Stimulated activated naive CD4-positive, alpha-beta T cell (primary cell): ENCODE data around the gene PGC.

Experiments
- DNase-seq, 6 experiments: peaks; one replicate each; lab custom pipeline; 2025; lab: John Stamatoyannopoulos, UW

The PGC gene

DNA sequence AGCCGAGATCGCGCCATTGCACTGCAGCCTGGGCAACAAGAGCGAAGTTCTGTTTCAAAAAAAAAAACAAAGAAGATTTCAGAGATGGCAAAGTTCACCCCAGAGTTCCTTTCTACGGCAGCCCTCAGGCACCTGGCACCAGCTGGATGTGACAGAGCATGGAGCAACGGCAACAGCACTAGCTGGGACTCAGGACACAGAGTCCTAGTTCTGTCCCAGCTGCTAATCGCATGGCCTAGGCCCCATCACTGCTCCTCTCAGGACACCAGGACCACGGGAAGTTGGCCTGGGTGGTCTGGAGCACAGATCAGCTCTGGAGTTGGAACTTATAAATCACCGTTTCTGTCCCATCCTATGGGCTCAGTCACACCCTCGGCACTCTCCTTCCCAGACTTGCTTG, 1.1 kb downstream of the PGC start:
- no peak for DNase-seq

DNA sequence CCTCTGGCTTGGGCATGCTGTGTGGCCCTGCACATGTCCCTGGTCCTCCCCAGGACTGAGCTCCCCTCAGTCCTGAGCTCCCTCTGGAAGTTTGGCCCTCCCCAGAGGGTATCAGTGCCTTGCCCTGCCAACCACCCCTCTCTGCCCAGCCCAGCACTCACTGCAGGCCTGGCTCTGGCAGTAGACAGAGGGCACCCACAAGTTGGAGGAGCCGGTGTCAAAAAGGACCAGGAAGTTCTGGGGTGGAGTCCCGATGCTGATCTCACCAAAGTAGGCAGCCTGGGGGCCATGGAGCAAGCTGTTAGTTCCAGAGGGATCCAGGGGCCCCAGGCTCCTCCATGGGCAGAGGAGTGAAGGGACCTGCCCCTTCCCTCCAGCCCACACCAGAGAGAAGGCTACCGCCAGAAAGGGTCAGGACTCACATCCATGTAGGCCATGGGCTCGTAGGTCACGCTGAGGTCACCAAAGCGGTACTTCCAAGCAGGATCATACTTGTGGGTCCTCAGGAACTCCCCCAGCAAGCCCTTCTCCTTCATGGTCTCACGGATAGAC, 2.9 kb downstream of the PGC start:
- no peak for DNase-seq

DNA sequence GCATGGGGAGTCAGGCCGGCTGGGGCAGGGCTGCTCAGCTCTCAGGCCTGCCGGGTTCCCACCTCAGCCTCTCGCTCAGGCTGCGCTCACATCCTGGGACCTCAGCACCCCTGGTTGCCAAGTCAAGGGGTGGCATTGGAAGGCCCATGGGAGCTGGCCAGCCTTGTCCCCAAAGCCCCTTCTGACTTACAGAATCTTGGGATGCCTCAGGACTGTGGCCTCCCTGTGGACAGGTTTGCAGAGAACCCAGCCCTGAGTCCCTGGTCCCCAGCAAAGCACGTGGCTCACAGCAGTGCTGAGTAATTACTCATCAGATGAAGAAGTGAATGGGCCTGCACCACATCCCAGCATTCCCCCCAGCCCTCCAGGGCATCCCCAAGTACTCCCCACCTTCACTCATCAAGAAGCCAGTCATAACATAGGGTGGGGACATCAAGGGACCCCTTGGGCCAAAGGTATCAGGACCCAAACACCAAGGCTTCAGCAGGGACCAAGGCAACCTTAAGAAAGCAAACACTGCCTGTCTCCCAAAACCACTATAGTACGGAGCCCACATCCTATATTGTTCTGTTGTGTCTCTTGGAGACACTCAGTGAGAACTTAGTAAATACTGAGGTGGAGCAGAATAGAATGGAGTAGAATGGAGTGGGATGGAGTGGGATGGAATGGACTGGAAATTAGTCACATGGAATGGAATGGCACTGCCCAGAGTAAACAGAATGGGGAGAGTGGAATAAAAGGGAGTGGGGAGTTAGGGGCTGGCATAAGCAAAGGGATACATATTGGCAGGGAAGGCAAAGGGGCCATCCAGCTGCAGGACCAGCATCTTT, 3.6 kb downstream of the PGC start:
- no peak for DNase-seq

DNA sequence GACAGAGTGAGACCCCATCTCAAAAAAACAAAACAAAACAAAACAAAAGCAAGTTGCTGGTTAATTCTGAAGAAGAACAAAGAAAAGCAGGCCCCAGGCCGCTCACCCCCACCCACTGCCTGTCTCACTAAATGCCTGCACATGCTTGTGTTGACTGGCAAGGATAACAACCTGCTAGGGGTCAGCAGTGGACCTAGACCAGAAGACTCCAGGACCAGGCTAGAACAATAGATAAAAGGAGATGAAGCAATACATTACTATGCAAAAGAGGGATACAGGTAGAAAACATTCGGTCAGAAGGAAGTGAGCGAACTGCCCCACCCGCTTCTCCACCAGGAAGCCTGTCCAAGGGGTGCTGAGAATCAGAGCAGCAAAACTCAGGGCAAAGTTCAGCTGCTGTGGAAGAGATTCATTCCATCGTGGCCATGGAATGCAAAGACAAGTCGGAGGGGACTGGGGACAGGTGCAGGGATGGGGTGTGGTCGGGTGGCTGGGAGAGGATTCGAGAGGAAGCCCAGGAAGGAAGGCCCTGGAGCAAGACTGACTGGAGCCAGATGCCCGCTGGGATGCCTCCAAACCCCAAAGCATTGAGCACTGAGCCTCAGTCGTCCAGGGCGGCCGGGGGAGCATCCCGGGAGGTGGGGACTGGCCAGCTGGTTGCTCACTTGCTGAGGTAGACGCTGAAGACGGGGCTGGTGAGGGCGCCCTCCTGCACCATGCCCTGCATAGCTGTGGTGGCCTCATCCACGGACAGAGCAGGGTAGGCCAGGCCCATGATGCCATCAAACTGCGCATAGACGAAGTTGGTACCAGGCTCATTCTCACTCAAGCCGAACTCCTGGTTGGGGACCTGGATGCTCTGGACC, 5.3 kb downstream of the PGC start:
- no peak for DNase-seq

DNA sequence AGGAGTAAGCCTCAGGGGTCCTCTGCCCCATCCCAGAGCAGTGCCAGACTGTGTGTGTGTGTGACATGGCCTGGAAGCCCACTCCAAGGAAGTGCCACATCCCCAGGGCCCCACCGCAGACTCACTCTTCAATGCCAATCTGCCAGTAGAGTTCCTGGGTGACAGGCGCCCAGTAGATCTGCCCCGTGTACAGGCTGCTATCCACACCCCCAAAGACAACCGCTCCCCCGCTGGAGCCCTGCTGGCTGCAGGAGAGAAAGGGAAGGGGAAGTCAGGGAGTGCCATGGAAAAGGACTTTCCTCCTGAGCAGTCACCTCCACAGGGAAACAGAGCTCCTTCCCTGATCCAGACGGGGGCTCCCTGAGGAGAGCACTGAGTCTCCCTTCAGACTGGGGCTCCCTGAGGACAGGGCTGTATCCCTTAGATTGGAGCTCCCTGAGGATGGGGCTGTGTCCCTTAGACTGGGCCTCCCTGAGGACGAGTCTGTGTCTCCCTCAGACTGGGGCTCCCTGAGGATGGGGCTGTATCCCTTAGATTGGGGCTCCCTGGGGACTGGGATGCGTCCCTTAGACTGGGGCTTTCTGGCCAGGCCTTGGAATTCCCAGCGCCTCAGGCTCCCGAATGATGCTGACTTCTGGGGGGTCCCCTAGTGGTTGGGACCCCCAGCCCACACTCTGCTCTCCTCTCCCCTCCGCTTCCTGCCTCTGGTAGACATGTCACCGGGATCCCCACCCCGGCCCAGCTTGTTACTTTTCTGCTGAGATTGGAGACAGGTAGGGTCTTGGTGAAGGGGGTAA, 6.6 kb downstream of the PGC start:
- DNase-seq: no peak

DNA sequence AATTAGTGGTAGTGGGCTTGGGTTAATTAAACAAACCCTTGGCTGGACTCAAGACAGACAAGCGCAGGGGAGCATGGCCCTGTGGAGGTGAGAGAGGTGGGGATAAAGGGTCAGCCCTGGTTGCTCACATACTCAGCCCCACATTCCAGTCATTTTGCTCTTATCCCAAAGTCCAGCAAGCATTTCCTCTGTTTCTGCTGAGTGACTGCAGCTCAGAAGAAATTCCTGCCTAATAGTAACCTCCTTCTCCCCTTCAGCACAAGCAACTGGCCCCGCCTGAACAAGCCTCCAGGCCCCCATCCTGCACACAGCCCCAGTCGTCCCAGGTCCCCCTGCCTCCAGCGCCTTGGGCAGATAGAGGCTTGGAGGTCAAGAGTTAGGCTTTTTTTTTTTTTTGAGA, 8.2 kb downstream of the PGC start:
- DNase-seq: no peak

DNA sequence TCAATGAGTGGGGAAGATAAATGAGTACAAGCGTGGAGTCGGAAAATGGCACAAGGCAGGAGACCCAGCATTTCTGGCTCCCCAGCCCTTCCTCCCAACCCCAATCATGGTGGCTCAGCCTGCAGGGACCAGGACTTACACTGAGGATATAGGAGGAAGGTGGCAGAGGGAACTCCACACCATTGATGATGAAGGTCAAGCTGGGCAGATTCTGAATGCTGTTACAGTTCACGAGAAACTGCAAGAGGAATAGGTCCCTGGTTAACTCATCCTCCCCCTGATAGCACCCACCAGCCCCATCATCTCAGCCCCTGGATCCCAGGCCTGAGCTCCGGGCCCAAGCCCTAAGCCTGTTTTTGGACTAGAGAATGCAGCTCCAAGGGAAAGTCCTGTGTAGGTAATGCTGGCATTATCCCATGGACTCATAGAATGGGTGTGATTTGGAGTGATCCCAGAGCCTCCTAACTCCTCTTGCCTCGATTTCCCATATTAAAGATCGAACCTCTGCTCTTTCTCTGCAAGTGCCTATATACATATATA, 9.5 kb downstream of the PGC start:
- DNase-seq: no peak

DNA sequence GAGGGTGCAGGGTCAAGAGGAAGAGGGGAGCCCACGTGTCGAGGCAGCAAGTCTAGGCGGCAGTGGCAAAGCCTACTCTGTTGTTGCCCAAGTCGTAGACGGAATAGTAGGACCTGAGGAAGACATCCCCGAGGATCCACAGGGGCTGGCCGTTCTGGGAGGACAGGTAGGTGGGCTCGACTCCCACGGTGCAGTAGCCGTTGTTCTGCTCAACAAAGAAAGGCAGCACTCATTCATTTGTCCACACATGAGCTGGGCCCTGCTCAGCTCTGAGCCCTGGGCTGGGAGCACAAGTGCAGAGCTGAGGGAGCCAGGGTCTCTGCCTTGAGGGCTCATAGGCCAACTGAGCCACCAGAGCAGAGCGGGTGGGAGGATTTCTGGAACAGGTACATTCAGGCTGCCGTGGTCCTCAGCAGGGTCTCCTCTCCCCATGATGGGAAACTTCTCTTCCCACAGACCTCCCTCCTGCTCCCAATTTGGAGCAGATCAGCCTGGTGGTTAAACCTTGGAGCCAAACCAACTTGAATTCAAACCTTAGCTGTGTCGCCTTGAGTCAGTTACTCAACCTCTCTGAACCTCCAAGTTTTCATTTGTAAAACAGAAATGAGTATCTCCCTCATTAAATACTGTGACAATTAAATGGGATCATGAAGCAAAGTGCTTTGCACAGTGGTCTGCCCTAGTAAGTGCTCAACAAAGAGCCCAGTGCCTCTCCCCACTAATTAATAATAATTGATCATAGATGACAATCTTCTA, 10.2 kb downstream of the PGC start:
- DNase-seq: no peak

DNA sequence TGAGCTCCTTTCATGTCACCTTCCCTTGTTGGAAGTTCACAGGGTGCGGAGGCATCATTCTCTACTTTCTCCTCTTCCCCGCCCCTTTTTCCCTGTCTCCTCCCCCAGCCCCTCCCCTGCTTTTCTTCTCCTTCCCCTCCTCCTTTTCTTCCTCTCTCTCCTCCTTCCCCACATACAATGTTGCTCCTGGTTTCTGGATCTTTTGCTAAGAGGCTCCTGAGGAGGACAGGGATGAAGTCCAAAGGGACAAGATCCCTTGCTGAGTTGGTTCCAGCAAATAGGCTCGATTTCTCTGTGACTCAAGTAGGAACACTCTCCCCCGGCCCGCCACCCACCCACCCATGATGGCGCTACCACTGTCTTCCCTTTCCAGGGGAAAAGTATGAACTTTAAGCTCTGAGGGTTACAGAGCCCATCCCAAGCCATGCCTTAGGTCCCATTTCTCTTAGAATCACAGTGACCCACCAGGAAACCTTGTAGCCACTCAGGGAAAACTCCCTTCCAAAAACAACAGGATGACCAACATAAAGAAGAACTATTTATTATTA, 10.9 kb downstream of the PGC start:
- no peak for DNase-seq

DNA sequence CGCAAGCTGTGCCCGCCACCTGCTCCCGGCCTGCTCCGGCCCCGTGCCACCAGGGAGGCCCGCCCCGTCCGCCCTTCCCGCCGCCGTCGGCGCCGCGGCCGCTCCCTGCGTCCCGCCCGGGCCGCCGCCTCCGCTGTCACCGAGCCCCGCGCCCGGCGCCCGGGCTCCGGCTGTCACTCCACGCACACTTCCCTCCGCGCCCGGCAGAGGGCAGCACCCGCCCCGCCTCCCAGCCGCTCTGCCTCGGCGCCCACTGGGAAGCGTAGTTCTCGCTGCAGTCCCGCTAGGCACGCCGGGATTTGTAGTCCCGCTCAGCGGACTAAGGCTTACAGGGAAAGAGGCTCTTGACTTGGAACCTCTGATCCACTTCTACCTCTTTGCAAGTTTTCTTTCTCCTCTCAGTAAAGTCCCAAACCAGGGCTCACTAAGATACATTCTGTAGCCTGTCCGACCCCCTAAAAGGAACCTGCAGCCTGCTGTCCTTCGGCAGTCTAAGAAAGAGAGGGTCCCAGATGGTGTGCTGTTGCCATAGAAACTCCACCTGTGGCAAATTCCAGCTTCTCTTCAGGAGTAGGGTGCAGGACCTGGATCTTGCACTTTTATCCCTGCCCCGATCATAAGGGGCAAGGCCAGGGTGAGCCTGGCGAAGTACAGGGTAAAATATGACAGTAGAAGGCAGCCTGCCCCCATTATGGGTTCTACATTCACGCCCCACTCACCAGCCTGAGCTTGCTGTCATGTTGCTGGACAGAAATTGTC, 11.6 kb downstream of the PGC start, which contains the start of gene TFEB:
Gene TFEB (minus strand): TSS at position 182 of the 759 bp plus-strand sequence. CDS start 44,395 bp downstream, outside the sequence.
- DNase-seq: peak; percentile 84 to 93 (median 90)

DNA sequence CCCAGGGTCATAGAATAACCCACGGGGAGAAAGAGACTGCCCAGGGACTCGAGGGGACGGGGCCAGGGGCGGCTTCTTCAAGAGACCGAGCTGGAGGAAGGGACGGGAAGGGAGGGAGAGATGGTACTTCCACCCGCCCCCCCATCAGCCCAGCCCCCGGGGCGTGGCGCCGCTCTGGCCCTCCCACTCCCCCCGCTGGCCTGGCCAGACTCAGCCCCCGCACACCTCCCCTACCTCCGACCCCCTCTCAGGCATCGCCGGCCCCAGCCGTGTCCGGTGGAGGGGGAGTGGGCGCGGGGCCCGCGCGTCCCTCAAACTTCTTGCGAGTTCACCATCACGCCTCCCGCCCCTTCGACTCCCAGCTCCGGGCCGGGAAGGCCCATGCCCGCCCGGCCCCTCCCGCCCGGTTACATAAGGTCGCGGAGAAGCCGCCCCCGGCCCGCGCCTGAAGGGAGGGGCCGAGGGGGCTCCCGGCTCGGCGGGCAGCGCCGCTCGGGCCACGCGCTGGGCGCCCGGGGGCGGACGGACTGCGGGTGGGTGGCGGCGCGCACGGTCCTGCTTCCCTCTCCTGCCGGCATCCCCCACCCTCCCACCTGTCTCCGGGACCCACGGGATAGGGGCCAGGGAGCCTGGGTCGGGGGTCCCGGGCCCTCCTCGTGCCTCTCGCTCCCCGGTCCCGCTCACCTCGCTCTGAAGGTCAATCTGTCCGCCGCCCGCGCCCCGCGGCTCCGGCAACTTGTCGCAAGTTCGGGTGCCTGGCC, 12.4 kb downstream of the PGC start:
- DNase-seq: peak; percentile 27 to 70 (median 61)

DNA sequence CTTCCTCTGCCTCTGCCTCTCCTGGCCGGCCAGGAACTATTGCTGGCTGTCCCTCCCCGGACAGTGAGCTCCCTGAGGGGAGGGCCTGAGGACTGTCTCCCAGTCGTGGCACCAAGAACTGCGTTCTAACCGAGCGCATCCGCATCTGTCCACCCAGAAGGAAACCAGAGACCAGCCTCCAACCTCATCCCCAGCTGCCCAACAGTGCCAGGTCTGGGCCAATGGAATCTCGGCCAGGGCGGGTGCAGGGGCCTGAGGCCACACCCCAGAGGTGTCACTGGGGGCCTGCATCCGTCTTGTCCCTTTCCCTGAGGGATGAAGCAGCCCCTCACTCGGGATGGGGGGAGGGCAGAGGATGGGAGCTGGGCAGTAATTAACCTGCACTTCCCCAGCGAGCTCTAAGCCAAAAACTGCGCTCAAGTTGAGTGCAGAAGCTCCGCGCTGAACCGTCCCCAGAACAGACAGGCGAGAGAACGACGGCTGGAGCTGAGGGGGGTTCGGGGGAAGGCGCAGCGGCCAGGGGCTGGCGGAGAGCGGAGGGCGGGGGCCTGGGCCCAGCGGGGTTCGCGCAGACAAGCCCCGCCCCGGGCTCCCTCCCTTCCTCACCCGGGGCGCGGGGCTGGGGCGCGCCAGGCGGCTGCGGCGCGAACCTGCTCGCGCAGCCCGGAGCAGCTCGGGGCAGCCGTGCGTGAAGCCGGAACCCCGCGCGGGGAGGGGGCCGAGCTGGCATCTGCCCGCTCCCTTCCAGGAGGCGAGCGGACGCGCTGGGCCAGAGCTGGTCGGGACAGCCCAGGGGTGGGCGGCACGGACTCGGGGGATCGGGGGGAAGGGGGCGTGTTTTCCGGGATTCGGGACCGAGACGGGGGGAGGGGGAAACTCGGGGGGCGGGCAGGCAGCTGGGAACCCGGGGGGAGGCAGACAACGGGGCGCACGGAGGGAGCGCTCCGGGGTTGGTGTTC, 13.2 kb downstream of the PGC start:
- peak; percentile 14 to 71 (median 64) for DNase-seq

DNA sequence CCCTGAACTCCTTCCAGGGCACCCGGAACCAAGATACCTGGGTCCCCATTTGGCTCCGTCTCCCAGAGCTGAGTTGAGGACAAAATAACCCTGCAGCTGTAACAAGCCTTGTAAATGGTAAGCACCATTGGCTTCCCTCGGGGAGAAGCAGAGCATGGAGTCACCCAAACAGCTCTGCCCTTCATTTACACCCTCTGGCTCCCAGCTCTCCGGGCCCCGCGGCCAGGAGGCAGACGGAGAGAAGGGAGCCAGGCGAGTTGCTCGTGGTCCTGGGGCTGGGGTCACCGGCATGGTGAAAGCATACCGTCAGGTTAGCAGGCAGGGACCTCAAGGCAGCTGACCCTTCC, 13.9 kb downstream of the PGC start:
- peak in 1 of 6 experiments; percentile 25 for DNase-seq

DNA sequence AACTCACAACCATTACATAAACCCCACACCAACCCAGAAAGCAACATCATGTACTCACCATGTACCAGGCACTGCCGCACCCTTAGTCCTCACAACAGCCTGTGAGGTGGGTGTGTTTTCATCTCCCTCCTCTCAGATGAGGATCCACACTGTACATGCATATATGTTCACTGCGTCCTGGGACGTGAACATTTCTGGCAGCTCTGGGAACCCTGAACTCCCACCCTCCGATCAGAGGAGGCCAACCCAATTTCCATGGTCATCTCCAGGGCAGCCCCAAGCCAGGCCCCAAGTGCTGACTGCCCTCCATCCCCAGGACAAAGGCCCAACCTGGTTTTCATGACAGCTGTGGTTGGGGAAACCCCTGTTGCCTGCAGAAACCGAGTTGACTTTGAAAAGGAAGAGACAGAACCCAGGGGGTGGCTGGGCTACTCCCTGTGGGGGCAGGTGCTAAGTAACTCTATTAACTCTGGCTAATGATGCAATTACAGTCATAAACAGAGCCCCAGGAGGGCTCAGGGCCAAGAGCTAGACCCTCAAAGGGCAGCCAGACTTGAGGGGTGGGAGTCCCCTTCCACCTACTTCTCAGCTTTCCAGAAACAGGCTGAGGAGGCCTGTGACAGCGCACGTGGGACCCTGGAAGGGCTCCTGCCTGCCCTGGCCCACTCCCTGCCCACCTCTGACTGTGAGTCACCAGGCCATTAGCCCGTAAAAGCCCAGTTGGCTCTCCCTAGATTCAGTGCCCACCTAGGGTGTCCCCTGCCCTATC, 14.4 kb downstream of the PGC start:
- peak; percentile 23 to 65 (median 46) for DNase-seq

DNA sequence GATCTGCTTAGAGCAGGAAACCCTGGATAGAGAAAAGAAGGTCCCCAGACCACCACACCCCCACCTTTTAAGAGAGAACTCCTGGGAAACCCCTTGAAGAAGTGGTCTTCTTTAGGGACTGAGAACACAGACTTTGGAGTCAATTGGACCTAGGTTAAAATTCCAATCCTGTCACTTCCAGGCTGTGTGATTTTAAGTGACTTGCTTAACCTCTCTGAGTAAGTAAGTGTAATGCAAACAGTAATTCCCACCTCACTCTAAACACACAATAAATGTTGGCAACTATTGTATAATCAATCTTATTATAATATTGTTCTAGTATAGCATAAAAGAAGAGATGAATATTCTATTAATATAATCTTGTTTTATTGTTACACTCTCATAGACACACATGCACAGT, 15.0 kb downstream of the PGC start:
- no peak for DNase-seq

DNA sequence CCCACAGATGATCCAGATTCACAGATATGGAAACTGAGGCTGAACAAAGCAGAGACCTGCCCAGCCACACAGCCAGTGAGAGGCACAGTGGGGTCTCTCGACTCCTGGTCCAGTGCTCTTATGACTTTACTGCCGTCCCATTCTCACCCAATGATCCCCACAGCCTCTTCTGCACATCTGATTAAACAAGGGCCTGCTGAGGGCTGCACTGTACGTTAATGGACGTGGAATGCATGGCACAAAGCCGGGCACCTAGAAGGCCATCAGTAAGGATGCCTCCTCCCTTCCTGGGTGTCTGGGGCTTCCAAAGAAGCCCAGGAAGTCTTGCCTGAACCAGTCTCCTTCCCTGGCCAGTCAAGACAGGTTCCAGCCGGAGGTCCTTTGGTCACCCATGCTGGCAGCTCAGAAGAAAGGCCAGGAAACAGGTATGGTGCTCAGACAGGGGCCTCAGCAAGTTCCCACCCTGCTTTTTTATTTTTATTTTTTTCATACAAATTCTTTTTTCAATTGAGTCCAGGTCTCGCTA, 15.6 kb downstream of the PGC start:
- DNase-seq: no peak
